Measurements from ENCODE around the gene AASDHPPT.

The AASDHPPT gene

DNA sequence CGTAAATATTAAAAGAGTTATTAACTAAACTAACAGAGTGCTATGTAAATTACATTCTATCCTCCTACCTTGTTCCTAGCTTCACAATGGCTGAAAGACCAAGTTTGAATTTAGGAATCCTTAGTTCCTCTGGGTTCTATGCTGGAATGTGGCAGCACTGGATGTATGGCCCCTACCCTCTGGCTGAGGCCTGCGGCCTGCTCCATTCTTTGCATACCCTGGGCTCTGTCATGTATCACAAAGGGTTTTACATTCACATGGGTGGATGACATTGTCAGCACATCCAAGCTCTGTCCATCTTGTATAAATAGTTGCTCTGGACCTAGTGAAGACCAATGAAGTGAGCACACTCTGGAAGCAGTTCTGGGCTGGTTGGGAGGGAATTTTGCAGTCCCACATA, 54.5 kb downstream of the AASDHPPT start:
- H3K27me3 ChIP-seq (ENCODE audit: control insufficient read depth in 1 of 2, insufficient read depth in 2 of 2, low read length in 2 of 2), result no peaks in the 10 kb centered on the region
- no peaks in the 10 kb centered on the region for H3K36me3 ChIP-seq (ENCODE audit: insufficient read depth, low read length)
- no peaks in the 10 kb centered on the region for H3K4me1 ChIP-seq (ENCODE audit: insufficient read depth, low read length)
- no peak overlapping the region for H3K4me3 ChIP-seq (ENCODE audit: low read depth in 1 of 2, low read length in 2 of 2)
- H3K27ac ChIP-seq (ENCODE audit: low read depth, low read length), result no peak overlapping the region
- no peak overlapping the region for H3K9ac ChIP-seq (ENCODE audit: low read length)
- no peaks in the 10 kb centered on the region for H3K9me3 ChIP-seq (ENCODE audit: low read length)

DNA sequence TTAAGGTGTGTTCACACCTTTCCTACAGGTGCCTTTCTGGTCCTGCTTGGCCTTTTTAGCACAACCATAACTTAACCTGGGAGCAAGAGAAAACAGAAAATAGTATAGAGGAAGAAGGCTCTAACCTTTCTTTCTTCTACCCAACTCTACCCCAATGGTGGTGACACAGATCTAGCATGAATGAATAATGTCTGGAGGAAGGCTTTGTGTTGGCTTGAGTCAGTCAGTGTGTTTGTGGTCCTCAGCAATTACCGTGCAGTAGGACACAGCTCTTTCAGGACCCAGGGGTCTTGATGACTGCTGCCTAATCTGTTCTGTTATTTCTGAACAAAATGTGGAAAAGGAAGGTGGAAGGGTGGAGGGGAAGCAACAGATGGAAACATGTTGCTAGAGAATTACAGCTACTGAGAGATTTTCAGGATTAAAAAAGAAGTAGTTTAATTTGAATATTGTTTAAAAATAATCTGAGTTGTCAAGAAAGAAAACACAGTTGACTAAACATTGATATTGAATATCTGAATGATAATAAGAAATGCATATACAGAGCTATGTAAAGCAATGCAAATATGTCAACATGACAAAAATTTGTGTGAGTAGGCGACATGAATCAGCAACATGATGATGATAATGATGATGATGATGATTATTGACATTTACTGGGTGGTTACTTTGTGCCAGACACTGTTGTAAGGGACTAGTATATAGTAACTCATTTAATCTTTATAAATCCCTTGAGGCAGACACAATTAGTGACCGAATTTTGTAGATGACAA, 55.3 kb downstream of the AASDHPPT start:
- H3K27me3 ChIP-seq (ENCODE audit: control insufficient read depth in 1 of 2, insufficient read depth in 2 of 2, low read length in 2 of 2), result no peaks in the 10 kb centered on the region
- H3K4me3 ChIP-seq (ENCODE audit: low read depth in 1 of 2, low read length in 2 of 2), result no peak overlapping the region
- no peaks in the 10 kb centered on the region for H3K36me3 ChIP-seq (ENCODE audit: insufficient read depth, low read length)
- no peak overlapping the region for H3K9ac ChIP-seq (ENCODE audit: low read length)
- no peaks in the 10 kb centered on the region for H3K4me1 ChIP-seq (ENCODE audit: insufficient read depth, low read length)
- no peak overlapping the region for H3K27ac ChIP-seq (ENCODE audit: low read depth, low read length)
- H3K9me3 ChIP-seq (ENCODE audit: low read length), result no peaks in the 10 kb centered on the region

DNA sequence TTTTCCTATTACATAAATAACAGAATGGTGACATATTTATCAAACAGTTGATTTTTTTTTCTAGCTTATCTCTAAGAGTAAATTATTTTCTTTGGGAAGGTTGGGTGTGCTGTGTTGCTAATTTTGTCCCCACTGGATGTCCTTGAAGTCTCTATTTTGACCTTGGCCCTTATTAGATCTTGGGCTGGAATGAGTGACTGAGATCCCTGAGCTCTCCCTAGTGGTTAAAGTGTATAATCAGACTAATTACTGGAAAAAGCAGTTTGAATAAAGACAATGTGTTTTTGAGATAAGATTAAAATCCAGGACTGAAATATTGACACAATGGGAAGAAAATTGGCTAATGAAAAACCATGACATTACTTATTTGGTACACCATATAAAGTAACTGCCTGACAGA, 56.1 kb downstream of the AASDHPPT start:
- no peak overlapping the region for H3K27ac ChIP-seq (ENCODE audit: low read depth, low read length)
- H3K9ac ChIP-seq (ENCODE audit: low read length), result no peak overlapping the region
- H3K4me3 ChIP-seq (ENCODE audit: low read depth in 1 of 2, low read length in 2 of 2), result no peak overlapping the region
- H3K36me3 ChIP-seq (ENCODE audit: insufficient read depth, low read length), result no peaks in the 10 kb centered on the region
- no peaks in the 10 kb centered on the region for H3K27me3 ChIP-seq (ENCODE audit: control insufficient read depth in 1 of 2, insufficient read depth in 2 of 2, low read length in 2 of 2)
- no peaks in the 10 kb centered on the region for H3K4me1 ChIP-seq (ENCODE audit: insufficient read depth, low read length)
- no peaks in the 10 kb centered on the region for H3K9me3 ChIP-seq (ENCODE audit: low read length)

DNA sequence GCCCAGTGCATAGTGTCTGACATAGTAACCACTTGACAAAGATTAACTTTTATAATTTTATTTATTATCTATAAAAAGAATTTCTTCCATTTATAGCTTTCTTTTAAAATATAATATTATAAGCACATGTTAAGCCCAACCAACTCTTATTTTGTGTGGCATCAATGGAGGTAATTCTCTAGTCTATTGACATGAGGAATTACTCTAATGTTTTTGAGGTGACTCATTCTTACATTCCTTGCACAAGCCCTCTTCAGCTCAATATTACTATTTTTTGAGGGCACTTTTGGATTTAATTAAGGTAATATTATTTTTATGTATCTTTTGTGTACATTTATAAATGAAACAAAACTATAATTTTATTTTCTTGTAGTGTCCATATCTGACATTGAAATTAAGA, 59.6 kb downstream of the AASDHPPT start:
- Histone ChIP-seq H3K4me3 (ENCODE audit: low read depth in 1 of 2, low read length in 2 of 2) (no peak overlapping the region), H3K36me3 (ENCODE audit: insufficient read depth, low read length) (no peaks in the 10 kb centered on the region), H3K27ac (ENCODE audit: low read depth, low read length) (no peak overlapping the region), H3K27me3 (ENCODE audit: control insufficient read depth in 1 of 2, insufficient read depth in 2 of 2, low read length in 2 of 2) (no peaks in the 10 kb centered on the region), H3K9me3 (ENCODE audit: low read length) (no peaks in the 10 kb centered on the region), H3K4me1 (ENCODE audit: insufficient read depth, low read length) (no peaks in the 10 kb centered on the region), H3K9ac (ENCODE audit: low read length) (no peak overlapping the region)

DNA sequence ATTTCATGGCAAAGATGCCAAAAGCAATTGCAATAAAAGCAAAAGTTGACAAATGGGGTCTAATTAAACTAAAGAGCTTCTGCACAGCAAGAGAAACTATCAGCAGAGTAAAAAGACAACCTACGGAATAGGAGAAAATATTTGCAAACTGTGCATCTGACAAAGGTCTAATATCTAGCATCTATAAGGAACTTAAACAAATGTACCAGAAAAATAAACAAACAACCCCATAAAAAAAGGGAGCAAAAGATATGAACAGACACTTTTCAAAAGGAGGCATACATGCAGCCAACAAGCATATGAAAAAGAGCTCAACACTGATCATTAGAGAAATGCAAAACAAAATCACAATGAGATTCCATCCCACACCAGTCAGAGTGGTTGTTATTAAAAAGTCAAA, 60.3 kb downstream of the AASDHPPT start:
- H3K27me3 ChIP-seq (ENCODE audit: control insufficient read depth in 1 of 2, insufficient read depth in 2 of 2, low read length in 2 of 2), result no peaks in the 10 kb centered on the region
- no peak overlapping the region for H3K9ac ChIP-seq (ENCODE audit: low read length)
- H3K4me1 ChIP-seq (ENCODE audit: insufficient read depth, low read length), result no peaks in the 10 kb centered on the region
- no peak overlapping the region for H3K27ac ChIP-seq (ENCODE audit: low read depth, low read length)
- no peak overlapping the region for H3K4me3 ChIP-seq (ENCODE audit: low read depth in 1 of 2, low read length in 2 of 2)
- H3K9me3 ChIP-seq (ENCODE audit: low read length), result no peaks in the 10 kb centered on the region
- no peaks in the 10 kb centered on the region for H3K36me3 ChIP-seq (ENCODE audit: insufficient read depth, low read length)
